ENCODE data around the gene CLDN15. TPM values are rescaled to one million over a fixed set of nuclear protein-coding genes. Genes with fewer than 3 reads are reported as not detected.

CLDN15 gene
- total RNA-seq, 2 experiments from 2014 or later, result 14.2 to 15.8 TPM

DNA sequence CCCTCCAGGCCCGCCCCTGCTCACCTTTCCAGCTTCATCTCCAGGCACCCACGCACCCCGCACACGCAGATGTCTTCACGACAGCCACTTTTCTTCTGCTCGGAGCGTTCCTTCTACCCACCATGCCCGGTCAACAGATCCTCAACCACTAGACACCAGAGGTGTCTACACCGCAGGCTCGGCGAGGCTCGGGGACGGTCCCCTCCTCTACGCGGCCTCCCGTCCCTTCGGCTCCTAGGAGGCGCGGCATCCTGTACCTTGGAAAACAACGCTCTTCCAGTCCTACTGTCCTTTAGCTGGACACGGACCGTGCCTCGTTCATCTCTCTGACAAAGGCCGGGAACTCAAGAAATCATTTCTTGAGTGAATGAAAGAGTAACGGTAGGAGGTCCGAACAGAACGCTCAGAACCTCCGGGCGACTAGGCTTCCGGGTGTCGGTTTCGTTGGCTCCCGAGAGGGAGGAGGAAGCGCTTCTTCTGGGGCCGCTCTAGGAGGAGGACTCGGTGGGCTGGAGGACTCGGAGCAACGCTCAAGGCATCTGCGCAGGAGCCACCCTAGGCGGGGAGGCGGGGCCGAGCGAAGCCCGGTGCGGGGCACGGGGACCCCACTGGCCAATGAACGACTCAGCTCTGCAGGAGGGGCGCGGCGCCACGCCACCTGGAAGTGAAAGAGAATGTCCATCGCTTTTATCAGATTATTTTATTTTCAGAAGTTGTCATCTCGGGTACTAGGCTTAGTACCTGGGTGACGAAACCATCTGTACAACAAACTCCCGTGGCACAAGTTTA is 14.5 kb upstream of the CLDN15 start:
- CTCF ChIA-PET, result interaction anchor here (0.7 to 5.1 kb wide), 6 partner anchors 8 to 108 kb away, joined by 3 to 27 read pairs (median 8); partner anchors contain the start of genes FIS1 and ZNHIT1
- no peak for TF ChIP-seq CTCF (IDR thresholded peaks at IDR 0.05)
- Mint-ChIP-seq H3K9me3 (no peaks in the 10 kb centered on the region), H3K4me3 (peak overlapping the region; percentile 91), H3K27ac (peak overlapping the region; percentile 97), H3K27me3 (no peaks in the 10 kb centered on the region), H3K4me1 (ENCODE audit: low read depth) (peaks cover 24% of the 10 kb centered on the region), H3K36me3 (ENCODE audit: low read depth) (peaks cover 18% of the 10 kb centered on the region)
- POLR2A ChIA-PET, result interaction anchor here (0.7 to 2.3 kb wide), 7 partner anchors 8 to 1036 kb away, joined by 3 to 9 read pairs (median 4); partner anchors contain the start of genes CLDN15, FIS1, IFT22 and PLOD3
- peak; percentile 100 for DNase-seq
- ATAC-seq, result peak; percentile 100
- intact Hi-C loops (cut with micrococcal nuclease), result no loop called here

- Mint-ChIP-seq H3K9me3 (no peaks in the 10 kb centered on the region), H3K27ac (peak overlapping the region; percentile 49), H3K27me3 (no peaks in the 10 kb centered on the region), H3K4me1 (ENCODE audit: low read depth) (peaks cover 30% of the 10 kb centered on the region), H3K36me3 (ENCODE audit: low read depth) (peaks cover 23% of the 10 kb centered on the region), H3K4me3 (peak overlapping the region; percentile 91)
- POLR2A ChIA-PET, result interaction anchor here (2.0 kb wide), 1 partner anchor 12 kb away, joined by 4 read pairs; the partner anchor contains the start of gene CLDN15
- no peak for ATAC-seq
- intact Hi-C loops (cut with micrococcal nuclease), result no loop called here
- no peak for DNase-seq
- CTCF ChIA-PET, result interaction anchor here (5.1 kb wide), 1 partner anchor 33 kb away, joined by 27 read pairs; no protein-coding TSS in a partner anchor
- no peak for TF ChIP-seq CTCF (IDR thresholded peaks at IDR 0.05)
Observed at GRCh38 chr7:101250324-101250723, 12.7 kb upstream of the CLDN15 start.

DNA sequence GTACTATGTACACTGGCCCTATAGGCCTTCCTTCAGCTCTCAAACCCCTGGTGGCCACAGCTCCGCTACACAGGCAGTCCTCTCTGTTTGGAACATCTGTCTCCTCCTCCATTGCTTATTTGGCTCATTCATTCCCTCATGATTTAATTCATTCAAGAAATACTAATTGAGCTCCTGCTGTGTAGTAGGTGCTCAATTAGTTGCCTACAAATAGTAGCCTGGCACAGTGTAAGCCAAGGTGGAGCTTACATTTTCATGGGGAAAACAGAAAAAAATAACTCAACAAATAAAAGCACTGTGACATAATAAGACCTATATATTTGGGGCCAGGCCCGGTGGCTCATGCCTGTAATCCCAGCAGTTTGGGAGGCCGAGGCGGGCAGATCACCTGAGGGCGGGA is 10.7 kb upstream of the CLDN15 start:
- ChIA-PET CTCF (interaction anchor here (0.9 to 5.1 kb wide), 5 partner anchors 9 to 56 kb away, joined by 3 to 27 read pairs (median 4); partner anchors contain the start of gene ZNHIT1), POLR2A (interaction anchor here (1.0 kb wide), 1 partner anchor 26 kb away, joined by 3 read pairs; no protein-coding TSS in a partner anchor)
- TF ChIP-seq CTCF (IDR thresholded peaks at IDR 0.05), result no peak
- no peaks in the 10 kb centered on the region for H3K27me3 Mint-ChIP-seq
- H3K27ac Mint-ChIP-seq, result no peak overlapping the region
- peaks cover 42% of the 10 kb centered on the region for H3K4me1 Mint-ChIP-seq (ENCODE audit: low read depth)
- DNase-seq, result no peak
- ATAC-seq, result no peak
- intact Hi-C loops (cut with micrococcal nuclease), result no loop called here
- H3K9me3 Mint-ChIP-seq, result no peaks in the 10 kb centered on the region
- H3K4me3 Mint-ChIP-seq, result no peak overlapping the region
- peaks cover 35% of the 10 kb centered on the region for H3K36me3 Mint-ChIP-seq (ENCODE audit: low read depth)

DNA sequence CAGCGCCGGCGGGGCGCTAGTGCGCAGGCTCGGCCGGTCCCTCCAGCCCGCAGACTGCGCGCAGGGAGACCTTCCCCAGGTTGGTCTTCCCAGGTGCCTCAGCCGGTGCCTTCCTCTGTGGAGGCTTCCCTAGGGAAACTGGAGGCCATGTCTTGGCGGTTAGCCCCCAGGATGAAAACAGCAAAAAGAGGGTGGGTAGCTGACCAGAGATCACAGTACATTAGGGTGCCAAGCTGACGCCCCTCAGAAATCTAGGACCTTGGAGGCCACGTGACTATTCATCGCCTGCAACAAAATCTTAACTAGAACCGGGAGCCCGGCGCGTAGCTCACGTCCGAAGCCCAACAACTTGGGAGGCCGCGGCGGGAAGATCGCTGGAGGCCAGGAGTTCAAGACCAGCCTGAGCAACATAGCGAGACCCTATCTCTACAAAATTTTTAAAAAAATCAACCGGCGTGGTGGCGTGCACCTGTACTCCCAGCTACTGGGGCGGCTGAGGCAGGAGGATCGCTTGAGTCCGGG is 7.6 kb upstream of the CLDN15 start:
- peak overlapping the region; percentile 85 for H3K4me3 Mint-ChIP-seq
- intact Hi-C loops (cut with micrococcal nuclease), result no loop called here
- peaks cover 27% of the 10 kb centered on the region for H3K36me3 Mint-ChIP-seq (ENCODE audit: low read depth)
- peaks cover 32% of the 10 kb centered on the region for H3K4me1 Mint-ChIP-seq (ENCODE audit: low read depth)
- no peak for TF ChIP-seq CTCF (IDR thresholded peaks at IDR 0.05)
- H3K9me3 Mint-ChIP-seq, result no peaks in the 10 kb centered on the region
- ATAC-seq (no peak), DNase-seq (no peak)
- ChIA-PET POLR2A (interaction anchor here (0.6 to 2.7 kb wide), 8 partner anchors 7 to 358 kb away, joined by 3 to 22 read pairs (median 4); partner anchors contain the start of genes PLOD3, VGF and ZNHIT1), CTCF (interaction anchor here (1.2 to 4.2 kb wide), 10 partner anchors 7 to 166 kb away, joined by 3 to 49 read pairs (median 10); partner anchors contain the start of genes PLOD3 and ZNHIT1)
- H3K27me3 Mint-ChIP-seq, result no peaks in the 10 kb centered on the region
- peak overlapping the region; percentile 97 for H3K27ac Mint-ChIP-seq
